GM12878 (cell line): Measurements from ENCODE around the gene PADI3. TPM values are rescaled to one million over a fixed set of nuclear protein-coding genes. Genes with fewer than 3 reads are reported as not detected.

Experiments used
- ATF2 ChIP-seq: IDR thresholded peaks from 2 replicates; pipeline ENCODE4 v1.6.1; 2012; ENCODE audit warnings: low read length, inconsistent platforms
- BACH1 ChIP-seq: fragments of 450-650 bp; IDR thresholded peaks from 2 replicates; pipeline ENCODE4 v1.6.1; 2017; ENCODE audit warnings: mild to moderate bottlenecking, borderline replicate concordance
- BCL11A ChIP-seq: IDR thresholded peaks from 2 replicates; pipeline ENCODE4 v1.6.1; 2011; ENCODE audit warnings: low read depth, low read length
- BCL3 ChIP-seq: IDR thresholded peaks from 2 replicates; pipeline ENCODE4 v1.6.1; 2011; ENCODE audit warnings: borderline replicate concordance, low read depth, mild to moderate bottlenecking, moderate library complexity, low read length; ENCODE audit not compliant: insufficient read depth, poor library complexity, severe bottlenecking
- BHLHE40 ChIP-seq, 2 experiments: fragments of 450-650 bp in 1 of 2; IDR thresholded peaks; 2 replicates each; pipeline ENCODE4 v1.6.1; 2011 to 2017; ENCODE audit warnings: low read depth in 2 of 2, borderline replicate concordance in 1 of 2, improper control_type of control experiment in 1 of 2, low read length in 1 of 2, mild to moderate bottlenecking in 1 of 2
- CEBPB ChIP-seq, 2 experiments: fragments of 150-350 bp in 1 of 2; IDR thresholded peaks; 2 replicates each; pipeline ENCODE4 v1.6.1; 2012 to 2014; ENCODE audit warnings: low read depth in 2 of 2, low read length in 2 of 2, borderline replicate concordance in 1 of 2, inconsistent platforms in 1 of 2
- DPF2 ChIP-seq: fragments of 450-650 bp; IDR thresholded peaks from 2 replicates; pipeline ENCODE4 v1.6.1; 2017; ENCODE audit warnings: mild to moderate bottlenecking
- EP300 ChIP-seq, 2 experiments: fragments of 150-350 bp in 1 of 2; IDR thresholded peaks; 2 replicates each; pipeline ENCODE4 v1.6.1; 2011 to 2012; ENCODE audit warnings: low read depth in 2 of 2, low read length in 2 of 2, borderline replicate concordance in 1 of 2, improper control_type of control experiment in 1 of 2, inconsistent platforms in 1 of 2; ENCODE audit not compliant: control insufficient read depth in 1 of 2
- ETV6 ChIP-seq, 2 experiments: fragments of 450-650 bp in 1 of 2; IDR thresholded peaks in 1 of 2; conservative IDR thresholded peaks in 1 of 2; 2 replicates each; pipeline ENCODE4 v1.6.1; 2014; ENCODE audit warnings: antibody characterized with exemption in 1 of 2, borderline replicate concordance in 1 of 2, low read depth in 1 of 2, mild to moderate bottlenecking in 1 of 2, moderate library complexity in 1 of 2
- FOS ChIP-seq: IDR thresholded peaks from 3 replicates; pipeline ENCODE4 v1.6.1; 2011; ENCODE audit warnings: borderline replicate concordance; ENCODE audit not compliant: insufficient read length; ENCODE audit errors: extremely low read depth
- FOXK2 ChIP-seq: fragments of 450-650 bp; IDR thresholded peaks from 2 replicates; pipeline ENCODE4 v1.6.1; 2017; ENCODE audit warnings: mild to moderate bottlenecking, moderate library complexity
- HDAC2 ChIP-seq: fragments of 200-600 bp; sonication (generic); IDR thresholded peaks from 2 replicates; pipeline ENCODE4 v1.6.1; 2017
- IRF4 ChIP-seq: IDR thresholded peaks from 2 replicates; pipeline ENCODE4 v1.6.1; 2011; ENCODE audit warnings: low read depth, low read length
- KLF5 ChIP-seq: fragments of 450-650 bp; IDR thresholded peaks from 2 replicates; pipeline ENCODE4 v1.6.1; 2014; ENCODE audit warnings: mild to moderate bottlenecking; ENCODE audit not compliant: partially characterized antibody
- MTA2 ChIP-seq: fragments of 450-650 bp; IDR thresholded peaks from 2 replicates; pipeline ENCODE4 v1.6.1; 2016; ENCODE audit warnings: low read depth, mild to moderate bottlenecking, moderate library complexity
- NRF1 ChIP-seq: conservative IDR thresholded peaks from 2 replicates; pipeline ENCODE4 v1.6.1; 2011; ENCODE audit warnings: mild to moderate bottlenecking, low read depth, low read length, improper control_type of control experiment
- PML ChIP-seq: IDR thresholded peaks from 2 replicates; pipeline ENCODE4 v1.6.1; 2012; ENCODE audit warnings: low read length, inconsistent platforms
- RAD51 ChIP-seq: fragments of 450-650 bp; IDR thresholded peaks from 2 replicates; pipeline ENCODE4 v1.6.1; 2016; ENCODE audit warnings: moderate library complexity, mild to moderate bottlenecking, inconsistent platforms
- SMAD1 ChIP-seq: fragments of 450-650 bp; IDR thresholded peaks from 2 replicates; pipeline ENCODE4 v1.6.1; 2018; ENCODE audit warnings: mild to moderate bottlenecking, low read depth; ENCODE audit not compliant: partially characterized antibody
- SUZ12 ChIP-seq: fragments of 200-600 bp; sonication (generic); IDR thresholded peaks from one replicate; pipeline ENCODE4 v1.6.1; 2018; ENCODE audit warnings: antibody characterized with exemption, mild to moderate bottlenecking; ENCODE audit not compliant: unreplicated experiment
- TCF3 ChIP-seq: IDR thresholded peaks from 2 replicates; pipeline ENCODE4 v1.6.1; 2012; ENCODE audit warnings: low read depth, mild to moderate bottlenecking, low read length, borderline replicate concordance; ENCODE audit not compliant: insufficient read depth
- WRNIP1 ChIP-seq: IDR thresholded peaks from 2 replicates; pipeline ENCODE4 v1.6.1; 2011; ENCODE audit warnings: low read depth, low read length, improper control_type of control experiment, borderline replicate concordance
- ZNF24 ChIP-seq: fragments of 450-650 bp; IDR thresholded peaks from 2 replicates; pipeline ENCODE4 v1.6.1; 2017; ENCODE audit warnings: antibody characterized with exemption, mild to moderate bottlenecking
- ZNF384 ChIP-seq: IDR thresholded peaks from 2 replicates; pipeline ENCODE4 v1.6.1; 2012; ENCODE audit warnings: low read depth, mild to moderate bottlenecking, low read length, improper control_type of control experiment, borderline replicate concordance
- ZNF622 ChIP-seq: fragments of 450-650 bp; IDR thresholded peaks from 2 replicates; pipeline ENCODE4 v1.6.1; 2017; ENCODE audit warnings: mild to moderate bottlenecking, inconsistent platforms
- polyA plus RNA-seq, 11 experiments: library from polyadenylated mRNA; depleted of rRNA in 4 of 11; unstranded in 6 of 11; stranded (reverse) in 5 of 11; fragments of >200 nt; fragmentation: Nextera tagmentation in 4 of 11; fragmentation: Illumina TruSeq in 1 of 11; extraction: Ambion mirVana in 4 of 11; extraction: Trizol in 1 of 11; gene quantifications; 1 replicate in 1 of 11; 2 replicates in 10 of 11; pipeline versions ENCODE4 v1.2.1 to v1.2.3, GENCODE V29; 2011 to 2016; ENCODE audit warnings: inconsistent platforms in 2 of 11, missing spikeins in 2 of 11, low read depth in 1 of 11
- total RNA-seq, 4 experiments: library from RNA; depleted of rRNA in 3 of 4; stranded (reverse); fragments of >200 nt in 3 of 4; fragmentation: Illumina TruSeq in 1 of 4; extraction: Trizol in 1 of 4; gene quantifications; 2 replicates each; pipeline versions ENCODE4 v1.2.1 to v1.2.3, GENCODE V29; 2013 to 2021
- TF ChIP-seq, protein P1 (sequence below): fragments of 450-650 bp; IDR thresholded peaks from 2 replicates; pipeline ENCODE4 v1.6.1; 2018; ENCODE audit warnings: borderline replicate concordance, mild to moderate bottlenecking; ENCODE audit not compliant: partially characterized antibody

The PADI3 gene
- total and polyA plus RNA-seq, 10 of the 15 experiments (the other 5 are each of a cell fraction or from before 2014, with no cell fraction given), result 0.01 TPM; not detected in 9

DNA sequence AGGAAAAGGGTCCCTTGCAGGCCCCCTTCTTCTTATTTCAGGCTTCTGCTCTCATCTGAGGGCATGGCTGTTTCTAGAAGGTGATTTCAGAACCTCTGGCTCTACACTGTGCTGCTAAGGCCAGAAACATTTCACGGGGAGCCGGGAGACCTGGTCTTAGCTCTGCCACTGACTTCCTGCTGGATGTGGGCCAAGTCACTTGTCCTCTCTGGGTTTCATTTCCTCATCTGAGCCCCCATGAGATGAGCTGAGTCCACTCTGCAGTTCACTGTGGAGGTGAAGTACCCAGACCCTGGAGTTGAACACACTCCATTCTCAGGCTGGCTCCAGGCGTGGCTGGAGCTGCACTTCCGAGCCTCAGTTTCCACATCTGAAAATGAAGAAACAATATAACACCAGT, 41.9 kb upstream of the PADI3 start (continued):
- no peak for TF ChIP-seq FOS
- no peak for TF ChIP-seq ZNF384
- TF ChIP-seq ZNF24, result no peak
- no peak for TF ChIP-seq PML
- TF ChIP-seq BCL11A, result no peak
- peak; percentile 58; the same call in 1 of the 2 replicates for TF ChIP-seq IRF4
- no peak for TF ChIP-seq MTA2
- TF ChIP-seq EP300 (IDR thresholded peaks at IDR 0.05; ENCODE audit: borderline replicate concordance in 1 of 2, control insufficient read depth in 1 of 2, low read depth in 2 of 2, low read length in 2 of 2), result peak in 1 of 2 experiments; percentile 47; a peak in 1 of 4 replicates
- no peak for TF ChIP-seq NRF1
- no peak for TF ChIP-seq FOXK2
- 0 out of 4 replicates have a peak, but pooled peaks of 1 of the 2 experiments have one; percentile 31 for TF ChIP-seq ETV6 (conservative IDR thresholded peaks at IDR 0.05 in 1 of 2, IDR thresholded peaks at IDR 0.05 in 1 of 2; ENCODE audit: borderline replicate concordance in 1 of 2, low read depth in 1 of 2)
- TF ChIP-seq SMAD1, result peak; percentile 71
- TF ChIP-seq TCF3, result no peak
- TF ChIP-seq HDAC2, result no peak
- no peak for TF ChIP-seq ATF2
- no peak for TF ChIP-seq BACH1
- TF ChIP-seq ZNF622, result no peak
- no peak for TF ChIP-seq SUZ12
- TF ChIP-seq RAD51, result no peak
- TF ChIP-seq BCL3, result no peak
- TF ChIP-seq WRNIP1, result no peak
- TF ChIP-seq BHLHE40 (IDR thresholded peaks at IDR 0.05; ENCODE audit: borderline replicate concordance in 1 of 2, low read depth in 2 of 2, low read length in 1 of 2), result peak; percentile 50 to 58; a peak in 2 of 4 replicates
- TF ChIP-seq CEBPB (IDR thresholded peaks at IDR 0.05; ENCODE audit: borderline replicate concordance in 1 of 2, low read depth in 2 of 2, low read length in 2 of 2), result no peak
- TF ChIP-seq, protein P1, sequence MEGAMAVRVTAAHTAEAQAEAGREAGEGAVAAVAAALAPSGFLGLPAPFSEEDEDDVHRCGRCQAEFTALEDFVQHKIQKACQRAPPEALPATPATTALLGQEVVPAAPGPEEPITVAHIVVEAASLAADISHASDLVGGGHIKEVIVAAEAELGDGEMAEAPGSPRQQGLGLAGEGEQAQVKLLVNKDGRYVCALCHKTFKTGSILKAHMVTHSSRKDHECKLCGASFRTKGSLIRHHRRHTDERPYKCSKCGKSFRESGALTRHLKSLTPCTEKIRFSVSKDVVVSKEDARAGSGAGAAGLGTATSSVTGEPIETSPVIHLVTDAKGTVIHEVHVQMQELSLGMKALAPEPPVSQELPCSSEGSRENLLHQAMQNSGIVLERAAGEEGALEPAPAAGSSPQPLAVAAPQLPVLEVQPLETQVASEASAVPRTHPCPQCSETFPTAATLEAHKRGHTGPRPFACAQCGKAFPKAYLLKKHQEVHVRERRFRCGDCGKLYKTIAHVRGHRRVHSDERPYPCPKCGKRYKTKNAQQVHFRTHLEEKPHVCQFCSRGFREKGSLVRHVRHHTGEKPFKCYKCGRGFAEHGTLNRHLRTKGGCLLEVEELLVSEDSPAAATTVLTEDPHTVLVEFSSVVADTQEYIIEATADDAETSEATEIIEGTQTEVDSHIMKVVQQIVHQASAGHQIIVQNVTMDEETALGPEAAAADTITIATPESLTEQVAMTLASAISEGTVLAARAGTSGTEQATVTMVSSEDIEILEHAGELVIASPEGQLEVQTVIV, result no peak
- TF ChIP-seq KLF5, result no peak
- peak; percentile 67 for TF ChIP-seq DPF2
